22Rv1 (cell line): Measurements from ENCODE around the gene SFSWAP.

Source experiments
- CTCF ChIP-seq: fragments of 450-650 bp; IDR thresholded peaks from 2 replicates; pipeline ENCODE4 v1.5.1; 2017; ENCODE audit warnings: mild to moderate bottlenecking
- ZFX ChIP-seq: fragments of 450-650 bp; IDR thresholded peaks from 2 replicates; pipeline ENCODE4 v1.6.1; 2017; ENCODE audit warnings: antibody characterized with exemption, borderline replicate concordance

GRCh38 chr12:131709226-131709625 lies 1.7 kb upstream of the SFSWAP start:
- no peak for TF ChIP-seq CTCF
- TF ChIP-seq ZFX = no peak
